ENCODE results near the gene FAM83D. TPM values are rescaled to one million over a fixed set of nuclear protein-coding genes. Genes with fewer than 3 reads are reported as not detected.

FAM83D gene
- polyA plus RNA-seq, 1 donor, result 7.8 TPM

GRCh38 chr20:38883981-38884733 lies 42.1 kb upstream of the FAM83D start:
- Histone ChIP-seq H3K36me3 (ENCODE audit: control insufficient read depth, insufficient read depth, low read length) (no peaks in the 10 kb centered on the region), H3K4me1 (ENCODE audit: control insufficient read depth, insufficient read depth, low read length) (no peaks in the 10 kb centered on the region), H3K4me3 (ENCODE audit: low read length) (no peak overlapping the region), H3K9me3 (ENCODE audit: control insufficient read depth, low read depth, low read length) (no peaks in the 10 kb centered on the region), H3K27me3 (ENCODE audit: control insufficient read depth, insufficient read depth, low read length) (peaks cover 5% of the 10 kb centered on the region), H3K27ac (ENCODE audit: low read length) (no peak overlapping the region)
- DNase-seq, result no peak
- WGBS (ENCODE audit: insufficient coverage, low lambda C conversion rate), result 80% methylated on average over 2 of the region's 13 CpGs

- Histone ChIP-seq H3K4me3 (ENCODE audit: low read length) (no peak overlapping the region), H3K36me3 (ENCODE audit: control insufficient read depth, insufficient read depth, low read length) (no peaks in the 10 kb centered on the region), H3K4me1 (ENCODE audit: control insufficient read depth, insufficient read depth, low read length) (no peaks in the 10 kb centered on the region), H3K27me3 (ENCODE audit: control insufficient read depth, insufficient read depth, low read length) (peaks cover 5% of the 10 kb centered on the region), H3K9me3 (ENCODE audit: control insufficient read depth, low read depth, low read length) (no peaks in the 10 kb centered on the region), H3K27ac (ENCODE audit: low read length) (no peak overlapping the region)
- DNase-seq, result no peak
- no CpG with 5 or more reads among the region's 6 CpGs for WGBS (ENCODE audit: insufficient coverage, low lambda C conversion rate)
Measured at GRCh38 chr20:38885357-38885756, 40.9 kb upstream of the FAM83D start.

DNA sequence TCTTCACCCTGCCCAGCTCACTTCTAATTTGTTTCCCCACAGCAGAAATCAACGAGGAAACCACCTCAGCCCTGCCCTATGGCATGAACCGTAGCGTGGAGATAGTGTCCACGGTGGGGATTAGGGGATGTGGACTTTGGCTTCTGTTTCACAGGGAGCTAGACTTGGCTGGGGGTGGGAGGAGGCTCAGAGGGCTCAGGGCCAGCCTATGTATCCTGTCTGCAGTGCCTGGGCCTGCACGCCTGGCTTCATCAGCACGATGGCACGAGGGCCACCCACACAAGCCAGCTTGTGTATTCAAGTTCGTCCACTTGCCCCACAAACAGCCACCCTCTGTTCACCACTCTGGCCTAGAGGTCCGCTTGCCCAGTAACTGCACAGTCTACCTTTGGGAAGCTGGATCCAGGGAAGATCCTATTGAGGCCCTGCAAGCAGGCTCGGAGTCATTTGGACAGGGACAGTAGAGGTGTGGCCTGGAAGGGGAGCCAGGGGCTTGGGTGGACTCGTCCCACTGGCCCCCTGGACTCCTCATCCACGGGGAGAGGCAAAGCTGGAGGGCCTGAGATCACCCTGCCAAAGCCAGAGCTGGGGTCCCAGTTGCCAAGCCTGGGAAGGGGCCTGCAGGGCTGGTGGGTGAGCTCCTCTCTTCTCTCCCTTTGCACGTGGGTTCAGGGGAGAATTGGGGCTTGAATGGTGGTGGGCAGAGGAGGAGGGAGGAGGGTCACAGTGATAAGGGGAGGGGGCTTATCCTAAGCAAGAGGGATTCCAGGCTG lies 38.0 kb upstream of the FAM83D start:
- H3K27ac ChIP-seq (ENCODE audit: low read length), result no peak overlapping the region
- H3K9me3 ChIP-seq (ENCODE audit: control insufficient read depth, low read depth, low read length), result no peaks in the 10 kb centered on the region
- no peaks in the 10 kb centered on the region for H3K4me1 ChIP-seq (ENCODE audit: control insufficient read depth, insufficient read depth, low read length)
- peaks cover 4% of the 10 kb centered on the region for H3K27me3 ChIP-seq (ENCODE audit: control insufficient read depth, insufficient read depth, low read length)
- H3K36me3 ChIP-seq (ENCODE audit: control insufficient read depth, insufficient read depth, low read length), result no peaks in the 10 kb centered on the region
- no CpG with 5 or more reads among the region's 13 CpGs for whole genome bisulfite sequencing (ENCODE audit: insufficient coverage, low lambda C conversion rate)
- no peak overlapping the region for H3K4me3 ChIP-seq (ENCODE audit: low read length)
- no peak for DNase-seq

GRCh38 chr20:38889050-38889449 lies 37.2 kb upstream of the FAM83D start:
- H3K27ac ChIP-seq (ENCODE audit: low read length), result no peak overlapping the region
- no CpG with 5 or more reads among the region's 2 CpGs for WGBS (ENCODE audit: insufficient coverage, low lambda C conversion rate)
- no peaks in the 10 kb centered on the region for H3K9me3 ChIP-seq (ENCODE audit: control insufficient read depth, low read depth, low read length)
- H3K36me3 ChIP-seq (ENCODE audit: control insufficient read depth, insufficient read depth, low read length), result no peaks in the 10 kb centered on the region
- H3K27me3 ChIP-seq (ENCODE audit: control insufficient read depth, insufficient read depth, low read length), result peaks cover 9% of the 10 kb centered on the region
- H3K4me1 ChIP-seq (ENCODE audit: control insufficient read depth, insufficient read depth, low read length), result no peaks in the 10 kb centered on the region
- DNase-seq, result no peak
- no peak overlapping the region for H3K4me3 ChIP-seq (ENCODE audit: low read length)

GRCh38 chr20:38889792-38890496 lies 36.3 kb upstream of the FAM83D start:
- Histone ChIP-seq H3K9me3 (ENCODE audit: control insufficient read depth, low read depth, low read length) (no peaks in the 10 kb centered on the region), H3K27me3 (ENCODE audit: control insufficient read depth, insufficient read depth, low read length) (peaks cover 18% of the 10 kb centered on the region), H3K4me3 (ENCODE audit: low read length) (no peak overlapping the region), H3K36me3 (ENCODE audit: control insufficient read depth, insufficient read depth, low read length) (no peaks in the 10 kb centered on the region), H3K4me1 (ENCODE audit: control insufficient read depth, insufficient read depth, low read length) (no peaks in the 10 kb centered on the region), H3K27ac (ENCODE audit: low read length) (no peak overlapping the region)
- no CpG with 5 or more reads among the region's 13 CpGs for WGBS (ENCODE audit: insufficient coverage, low lambda C conversion rate)
- no peak for DNase-seq

DNA sequence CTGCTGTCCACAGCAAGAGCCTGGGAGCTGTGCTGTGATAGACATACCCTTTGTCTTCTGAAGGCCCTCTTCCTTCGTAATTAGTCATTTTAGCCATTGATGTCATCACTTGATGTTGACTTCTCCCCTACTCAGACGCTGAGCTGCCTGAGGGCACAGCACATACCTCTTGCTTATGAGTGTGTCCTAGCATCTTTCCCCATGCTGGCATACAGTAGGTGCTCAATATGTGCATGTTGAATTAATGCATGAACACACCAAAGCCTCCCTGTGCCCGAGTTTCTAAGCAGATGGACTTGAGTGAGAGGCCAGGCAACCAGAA lies 35.8 kb upstream of the FAM83D start:
- H3K36me3 ChIP-seq (ENCODE audit: control insufficient read depth, insufficient read depth, low read length), result no peaks in the 10 kb centered on the region
- DNase-seq, result no peak
- no peaks in the 10 kb centered on the region for H3K4me1 ChIP-seq (ENCODE audit: control insufficient read depth, insufficient read depth, low read length)
- H3K4me3 ChIP-seq (ENCODE audit: low read length), result no peak overlapping the region
- H3K27me3 ChIP-seq (ENCODE audit: control insufficient read depth, insufficient read depth, low read length), result peaks cover 18% of the 10 kb centered on the region
- no CpG with 5 or more reads among the region's 3 CpGs for WGBS (ENCODE audit: insufficient coverage, low lambda C conversion rate)
- H3K9me3 ChIP-seq (ENCODE audit: control insufficient read depth, low read depth, low read length), result no peaks in the 10 kb centered on the region
- no peak overlapping the region for H3K27ac ChIP-seq (ENCODE audit: low read length)

DNA sequence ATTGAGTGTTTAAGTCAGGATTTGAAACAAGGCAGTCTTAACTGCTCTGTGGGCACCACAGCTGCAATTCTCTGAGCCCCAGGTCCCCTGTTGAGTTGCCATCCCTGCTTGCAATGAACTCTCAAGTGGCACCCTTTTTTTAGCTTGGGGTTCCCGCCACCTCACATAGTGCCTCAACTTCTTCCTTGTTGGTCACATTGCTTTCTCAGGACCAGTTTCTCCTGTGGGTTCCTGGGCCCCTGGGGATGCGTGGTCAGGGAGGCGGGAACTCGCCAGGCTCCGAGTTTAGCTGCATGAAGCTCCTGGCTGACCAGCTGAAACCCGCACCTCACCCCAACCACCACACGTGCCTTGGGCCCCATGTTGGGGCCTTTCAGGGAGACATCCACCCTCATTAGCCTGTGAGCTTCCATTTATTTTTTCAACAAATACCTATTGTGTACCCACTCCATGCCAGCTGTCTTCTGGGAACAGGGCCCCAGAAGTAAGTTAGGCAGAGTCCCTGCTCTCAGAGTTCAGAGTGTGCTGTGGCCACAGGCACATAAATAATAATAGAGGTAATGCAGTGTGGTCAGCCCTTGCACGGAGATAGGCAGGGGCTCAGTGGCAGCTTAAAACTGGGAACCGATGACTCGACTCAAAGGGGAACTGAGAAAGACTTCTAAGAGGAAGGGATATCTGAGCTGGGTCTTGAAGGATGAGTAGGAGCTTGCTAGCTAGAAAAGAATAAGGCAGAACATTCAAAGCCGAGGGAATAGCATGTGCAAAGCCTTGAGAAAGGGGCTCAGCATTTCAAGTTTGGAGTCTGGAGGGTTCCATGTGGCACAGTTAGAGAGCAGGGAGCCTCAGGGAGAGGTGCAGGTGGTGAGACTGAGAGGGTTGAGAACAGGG lies 33.9 kb upstream of the FAM83D start:
- H3K4me1 ChIP-seq (ENCODE audit: control insufficient read depth, insufficient read depth, low read length), result no peaks in the 10 kb centered on the region
- H3K27ac ChIP-seq (ENCODE audit: low read length), result no peak overlapping the region
- WGBS (ENCODE audit: insufficient coverage, low lambda C conversion rate), result 90% methylated on average over 2 of the region's 11 CpGs
- H3K4me3 ChIP-seq (ENCODE audit: low read length), result no peak overlapping the region
- no peak for DNase-seq
- no peaks in the 10 kb centered on the region for H3K9me3 ChIP-seq (ENCODE audit: control insufficient read depth, low read depth, low read length)
- peaks cover 19% of the 10 kb centered on the region for H3K27me3 ChIP-seq (ENCODE audit: control insufficient read depth, insufficient read depth, low read length)
- H3K36me3 ChIP-seq (ENCODE audit: control insufficient read depth, insufficient read depth, low read length), result no peaks in the 10 kb centered on the region

DNA sequence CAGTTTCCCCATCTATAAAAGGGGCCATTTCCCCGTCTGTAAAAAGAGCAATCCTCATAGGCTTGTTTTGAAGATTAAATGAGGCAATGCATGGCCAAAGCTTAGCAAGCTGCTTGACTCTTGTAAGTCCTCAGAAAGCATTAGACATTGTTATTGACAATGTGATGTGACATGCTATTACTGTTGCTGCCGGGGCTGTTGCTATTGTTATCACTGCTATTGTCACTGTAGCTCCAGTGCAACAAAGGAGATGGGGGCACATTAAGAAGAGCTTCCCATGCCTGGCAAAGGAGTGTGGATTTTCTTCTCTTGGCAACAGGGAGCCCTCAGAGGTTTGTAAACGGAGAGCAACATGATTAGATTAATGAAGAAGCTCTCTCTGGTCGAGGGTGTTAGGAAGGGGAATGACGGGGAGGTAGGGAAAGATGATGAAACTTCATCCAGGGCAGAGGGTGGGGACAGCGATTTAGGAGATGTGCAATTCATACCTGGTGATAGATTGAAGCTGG lies 33.1 kb upstream of the FAM83D start:
- Histone ChIP-seq H3K9me3 (ENCODE audit: control insufficient read depth, low read depth, low read length) (no peaks in the 10 kb centered on the region), H3K36me3 (ENCODE audit: control insufficient read depth, insufficient read depth, low read length) (no peaks in the 10 kb centered on the region), H3K27me3 (ENCODE audit: control insufficient read depth, insufficient read depth, low read length) (peaks cover 19% of the 10 kb centered on the region), H3K4me3 (ENCODE audit: low read length) (no peak overlapping the region), H3K4me1 (ENCODE audit: control insufficient read depth, insufficient read depth, low read length) (no peaks in the 10 kb centered on the region), H3K27ac (ENCODE audit: low read length) (no peak overlapping the region)
- 42% methylated on average over 3 of the region's 6 CpGs for WGBS (ENCODE audit: insufficient coverage, low lambda C conversion rate)
- no peak for DNase-seq

DNA sequence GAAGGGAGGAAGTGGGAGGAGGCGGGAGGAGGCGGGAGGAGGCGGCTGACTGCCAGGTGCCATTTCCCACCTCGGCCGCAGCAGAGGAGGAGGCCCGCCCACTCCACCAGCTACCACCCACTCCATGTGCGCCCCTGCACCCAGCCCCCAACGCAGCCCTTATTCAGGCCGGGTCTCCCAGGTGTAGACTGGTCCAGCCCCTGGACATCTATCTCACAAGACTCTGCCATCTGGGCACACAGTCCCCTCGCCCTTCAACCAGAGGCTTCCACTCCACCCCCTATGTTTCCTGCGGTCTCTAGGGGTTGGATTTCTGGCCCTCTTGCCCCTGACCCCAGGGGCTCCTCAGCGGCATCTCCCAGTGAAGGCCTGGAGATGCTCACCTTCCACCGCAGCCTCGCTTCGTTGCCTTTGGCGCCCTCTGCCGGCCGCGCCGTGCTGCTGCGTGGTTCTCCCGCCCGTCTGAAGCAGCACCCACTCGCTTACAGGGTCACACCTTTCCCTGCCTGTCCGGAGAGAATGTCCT lies 32.6 kb upstream of the FAM83D start:
- no CpG with 5 or more reads among the region's 25 CpGs for WGBS (ENCODE audit: insufficient coverage, low lambda C conversion rate)
- Histone ChIP-seq H3K36me3 (ENCODE audit: control insufficient read depth, insufficient read depth, low read length) (no peaks in the 10 kb centered on the region), H3K27me3 (ENCODE audit: control insufficient read depth, insufficient read depth, low read length) (peaks cover 19% of the 10 kb centered on the region), H3K9me3 (ENCODE audit: control insufficient read depth, low read depth, low read length) (no peaks in the 10 kb centered on the region), H3K27ac (ENCODE audit: low read length) (no peak overlapping the region), H3K4me1 (ENCODE audit: control insufficient read depth, insufficient read depth, low read length) (no peaks in the 10 kb centered on the region), H3K4me3 (ENCODE audit: low read length) (no peak overlapping the region)
- DNase-seq, result peak; percentile 28 to 37
